ENCODE data around the gene CELF5.
"Not testable (repeated sequence)": the region's sequence is repeated elsewhere in the genome, so short reads cannot be mapped to it uniquely, and the experiment has no call there.

CELF5 gene

DNA sequence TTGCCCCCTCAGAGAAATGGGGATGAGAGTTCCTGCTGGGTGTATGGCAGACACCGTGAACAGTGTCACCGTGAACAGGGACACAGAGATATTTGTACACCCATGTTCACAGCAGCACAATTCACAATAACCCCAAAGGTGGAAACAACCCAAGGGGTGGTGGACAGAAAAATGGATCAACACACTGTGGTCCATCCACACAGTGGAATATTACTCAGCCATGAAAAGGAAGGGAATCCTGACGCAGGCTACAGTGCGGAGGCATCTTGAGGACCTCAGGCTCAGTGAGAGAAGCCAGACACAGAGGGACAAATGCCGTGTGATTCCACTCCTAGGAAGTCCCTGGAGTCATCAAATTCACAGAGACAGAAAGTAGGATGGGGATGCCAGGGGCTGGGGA, 7.6 kb upstream of the CELF5 start:
- Mint-ChIP-seq H3K27me3 (no peaks in the 10 kb centered on the region), H3K27ac (no peak overlapping the region), H3K36me3 (no peaks in the 10 kb centered on the region), H3K9me3 (no peaks in the 10 kb centered on the region), H3K4me3 (no peak overlapping the region), H3K4me1 (no peaks in the 10 kb centered on the region)

DNA sequence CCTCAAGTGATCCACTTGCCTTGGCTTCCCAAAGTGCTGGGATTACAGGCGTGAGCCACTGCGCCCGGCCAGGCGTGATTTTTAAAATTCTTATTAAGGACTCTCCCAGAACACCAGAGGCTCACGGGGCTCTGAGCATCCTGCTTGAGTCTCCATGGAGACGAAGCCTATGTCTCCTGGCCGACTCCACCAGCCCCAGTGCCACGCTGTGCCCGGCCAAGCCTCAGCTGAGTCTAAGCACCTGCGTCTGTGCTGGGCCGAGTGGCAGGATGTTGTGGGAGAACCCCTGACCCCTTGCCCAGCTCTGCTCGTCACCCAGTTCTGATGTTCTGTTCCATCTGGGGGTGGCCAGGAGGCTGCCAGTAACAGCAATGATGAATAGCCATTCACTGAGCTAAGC, 3.9 kb upstream of the CELF5 start:
- no peaks in the 10 kb centered on the region for H3K9me3 Mint-ChIP-seq
- no peaks in the 10 kb centered on the region for H3K36me3 Mint-ChIP-seq
- no peaks in the 10 kb centered on the region for H3K4me1 Mint-ChIP-seq
- H3K27ac Mint-ChIP-seq: no peak overlapping the region
- H3K4me3 Mint-ChIP-seq: no peak overlapping the region
- H3K27me3 Mint-ChIP-seq: no peaks in the 10 kb centered on the region

DNA sequence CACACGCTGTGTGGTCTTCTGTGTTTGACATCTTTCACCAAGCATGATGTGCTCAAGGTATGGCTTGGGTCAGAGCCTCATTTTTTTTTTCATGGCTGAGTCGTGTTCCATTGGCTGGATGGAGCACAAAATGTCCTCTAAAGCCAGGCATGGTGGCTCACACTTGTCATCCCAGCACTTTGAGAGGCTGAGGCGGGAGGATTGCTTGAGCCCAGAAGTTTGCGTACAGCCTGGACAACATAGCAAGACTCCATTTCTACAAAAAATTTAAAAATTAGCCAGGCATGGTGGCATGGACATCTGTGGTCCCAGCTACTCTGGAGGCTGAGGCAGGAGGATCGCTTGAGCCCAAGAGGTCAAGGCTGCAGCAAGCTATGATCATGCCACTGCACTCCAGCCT, 2.9 kb upstream of the CELF5 start:
- not testable (repeated sequence) for H3K4me1 Mint-ChIP-seq, H3K27me3 Mint-ChIP-seq, H3K4me3 Mint-ChIP-seq, H3K36me3 Mint-ChIP-seq, H3K27ac Mint-ChIP-seq, H3K9me3 Mint-ChIP-seq

DNA sequence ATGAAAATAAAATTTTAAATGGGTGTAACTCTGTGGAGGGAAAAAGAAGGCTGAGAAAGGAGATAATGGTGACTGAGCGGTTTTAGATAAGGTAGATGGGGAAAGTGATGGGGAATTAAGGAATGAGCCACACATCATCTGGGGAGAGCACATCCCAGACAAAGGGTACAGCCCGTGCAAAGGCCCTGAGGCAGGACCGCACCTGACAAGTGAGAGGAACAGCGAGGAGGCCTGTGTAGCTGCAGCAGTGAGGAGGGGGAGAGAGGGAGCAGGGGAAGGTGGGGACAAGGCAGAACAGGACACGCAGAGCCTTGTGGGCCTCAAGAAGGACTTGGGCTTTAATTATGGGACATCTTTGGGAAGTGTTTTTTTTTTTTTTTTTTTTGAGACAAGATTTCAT, 1.8 kb upstream of the CELF5 start:
- Mint-ChIP-seq H3K4me3 (no peak overlapping the region), H3K9me3 (no peaks in the 10 kb centered on the region), H3K27me3 (peaks cover 4% of the 10 kb centered on the region), H3K36me3 (no peaks in the 10 kb centered on the region), H3K4me1 (no peaks in the 10 kb centered on the region), H3K27ac (no peak overlapping the region)

DNA sequence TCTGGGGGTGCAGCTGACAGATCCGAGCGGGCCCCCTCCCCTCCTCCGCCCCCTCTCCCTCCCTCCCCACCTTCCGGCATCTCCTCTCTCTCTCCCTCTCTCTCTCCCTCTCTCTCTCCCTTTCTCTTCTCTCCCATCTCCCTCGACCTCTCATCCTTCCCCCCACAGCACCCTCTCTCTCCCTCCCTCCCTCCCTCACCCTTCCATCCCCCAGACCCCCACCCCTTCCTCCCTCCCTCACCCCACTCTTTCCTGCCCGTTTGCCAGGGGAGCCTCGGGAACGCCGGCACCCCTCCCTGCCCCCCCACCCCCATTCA, 666 bp downstream of the CELF5 start:
- Mint-ChIP-seq H3K36me3 (no peaks in the 10 kb centered on the region), H3K9me3 (no peaks in the 10 kb centered on the region), H3K27ac (no peak overlapping the region), H3K4me3 (no peak overlapping the region), H3K27me3 (peaks cover 11% of the 10 kb centered on the region), H3K4me1 (peaks cover 4% of the 10 kb centered on the region)

DNA sequence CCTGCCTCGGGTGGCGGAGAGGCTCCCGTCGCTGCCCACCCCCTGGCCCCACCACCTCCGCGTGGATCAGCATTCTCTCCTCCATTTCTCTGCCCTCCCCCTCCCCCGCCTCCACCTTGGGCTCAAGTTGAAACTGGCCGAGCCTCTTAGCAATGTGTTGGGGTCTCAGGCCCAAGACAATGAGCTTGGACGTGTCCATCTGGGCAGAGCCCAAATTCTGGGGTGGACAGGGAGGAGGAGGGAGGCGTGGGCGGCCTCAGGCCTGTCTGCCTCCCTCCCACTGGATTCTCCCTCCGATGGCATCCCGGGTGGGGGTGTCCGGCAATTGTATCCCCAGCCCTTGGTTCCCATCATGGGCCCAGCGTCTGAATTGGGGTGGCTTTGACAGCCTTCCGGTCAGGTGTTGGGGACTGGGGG, 1.2 kb downstream of the CELF5 start:
- H3K27me3 Mint-ChIP-seq: peaks cover 11% of the 10 kb centered on the region
- H3K9me3 Mint-ChIP-seq: no peaks in the 10 kb centered on the region
- no peak overlapping the region for H3K27ac Mint-ChIP-seq
- H3K4me1 Mint-ChIP-seq: peaks cover 4% of the 10 kb centered on the region
- no peaks in the 10 kb centered on the region for H3K36me3 Mint-ChIP-seq
- H3K4me3 Mint-ChIP-seq: no peak overlapping the region

DNA sequence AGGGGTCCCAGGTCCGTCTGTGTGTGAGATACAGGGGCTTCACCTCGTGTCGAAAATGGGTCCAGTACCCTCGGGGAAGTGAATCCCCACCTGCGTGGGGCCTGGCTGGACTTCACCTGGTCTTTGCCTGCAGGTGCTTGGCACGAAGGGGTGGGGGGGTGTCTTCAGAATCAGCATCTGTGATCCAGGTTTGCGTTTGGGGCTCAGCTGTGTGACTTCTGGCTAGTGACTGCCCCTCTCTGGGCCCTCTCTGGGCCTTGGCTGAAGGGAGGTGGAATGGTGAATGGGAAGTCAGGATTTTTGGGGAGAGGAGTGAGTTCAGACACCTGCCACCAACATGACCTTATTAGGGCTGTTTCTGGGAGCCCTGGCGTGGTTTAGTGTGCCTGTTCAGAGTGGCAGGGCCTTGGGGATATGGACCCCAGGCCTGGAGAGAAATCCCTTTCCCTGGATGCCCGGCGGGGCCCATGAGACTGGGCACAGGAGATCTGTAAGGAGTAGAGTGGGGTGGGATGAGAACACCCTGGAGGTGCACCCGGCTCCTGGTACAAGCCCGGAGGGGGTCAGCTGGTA, 2.7 kb downstream of the CELF5 start:
- Mint-ChIP-seq H3K36me3 (no peaks in the 10 kb centered on the region), H3K27me3 (peaks cover 11% of the 10 kb centered on the region), H3K4me3 (no peak overlapping the region), H3K27ac (no peak overlapping the region), H3K9me3 (no peaks in the 10 kb centered on the region), H3K4me1 (peaks cover 4% of the 10 kb centered on the region)

DNA sequence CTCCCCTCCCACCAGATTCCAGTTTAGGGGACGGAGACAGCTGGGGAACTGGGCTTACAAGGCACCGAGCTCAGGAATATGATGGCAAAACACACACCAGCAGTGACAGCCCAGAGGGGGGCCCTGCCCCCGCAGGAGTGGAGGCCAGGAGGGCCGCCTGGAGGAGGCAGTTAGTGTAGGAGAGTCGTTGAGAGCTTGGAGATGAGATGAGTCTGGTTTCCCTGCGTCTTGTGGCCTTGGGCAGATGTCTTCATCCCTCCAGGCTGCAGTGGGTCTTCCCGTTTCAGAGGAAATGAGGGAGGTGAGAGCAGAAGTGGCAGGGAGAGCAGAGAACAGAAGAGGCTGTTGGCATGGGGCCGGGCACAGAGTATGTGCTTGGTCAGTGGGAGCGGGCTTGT, 4.9 kb downstream of the CELF5 start:
- peaks cover 4% of the 10 kb centered on the region for H3K4me1 Mint-ChIP-seq
- no peaks in the 10 kb centered on the region for H3K36me3 Mint-ChIP-seq
- H3K9me3 Mint-ChIP-seq: no peaks in the 10 kb centered on the region
- H3K27ac Mint-ChIP-seq: no peak overlapping the region
- H3K4me3 Mint-ChIP-seq: no peak overlapping the region
- peaks cover 14% of the 10 kb centered on the region for H3K27me3 Mint-ChIP-seq

DNA sequence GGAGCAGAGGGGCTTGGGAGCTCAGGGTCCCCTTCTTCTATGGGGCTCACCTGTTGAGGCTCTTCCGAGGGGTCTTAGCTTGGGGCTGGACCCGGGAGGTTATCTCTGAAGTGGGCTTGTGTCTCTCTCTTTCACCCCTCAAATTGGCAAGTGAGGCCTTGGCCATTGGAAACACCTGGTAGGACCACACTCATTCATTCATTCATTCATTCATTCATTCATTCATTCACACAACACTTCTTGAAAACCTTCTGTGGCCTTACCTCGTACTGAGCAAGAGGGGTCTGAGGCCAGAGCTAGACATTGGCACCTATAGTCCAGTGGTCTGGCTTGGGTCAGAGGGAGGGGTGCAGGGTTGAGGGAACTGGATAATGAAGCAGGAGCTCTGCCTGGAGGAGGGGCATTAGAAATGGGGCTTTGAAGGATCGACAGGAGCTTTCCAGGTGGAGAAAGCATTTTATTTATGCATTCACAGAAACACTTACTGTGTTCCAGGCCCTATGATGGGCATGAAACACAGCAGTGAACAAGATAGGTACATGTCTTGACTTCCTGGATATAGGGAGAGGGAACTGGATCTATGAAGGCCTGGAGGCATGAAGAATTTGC, 5.5 kb downstream of the CELF5 start:
- peaks cover 4% of the 10 kb centered on the region for H3K4me1 Mint-ChIP-seq
- no peaks in the 10 kb centered on the region for H3K9me3 Mint-ChIP-seq
- no peak overlapping the region for H3K27ac Mint-ChIP-seq
- no peak overlapping the region for H3K4me3 Mint-ChIP-seq
- H3K27me3 Mint-ChIP-seq: peaks cover 14% of the 10 kb centered on the region
- H3K36me3 Mint-ChIP-seq: no peaks in the 10 kb centered on the region

DNA sequence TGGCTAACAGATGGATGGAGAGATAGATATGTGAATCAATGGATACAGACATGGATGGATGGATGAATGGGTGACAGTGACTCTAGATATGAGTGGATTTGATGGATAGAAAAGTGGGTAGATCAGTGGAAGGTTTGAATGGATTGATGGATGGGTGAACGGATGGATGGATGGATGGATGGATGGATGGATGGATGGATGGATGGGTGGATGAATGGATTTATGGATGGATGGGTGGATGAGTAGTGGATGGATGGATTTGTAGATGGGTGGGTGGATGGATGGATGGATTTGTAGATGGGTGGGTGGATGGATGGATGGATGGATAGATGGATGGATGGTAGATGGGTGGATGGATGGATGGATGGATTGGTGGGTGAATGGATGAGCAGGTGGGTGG, 6.8 kb downstream of the CELF5 start:
- Mint-ChIP-seq H3K27ac (no peak overlapping the region), H3K27me3 (peaks cover 14% of the 10 kb centered on the region), H3K4me1 (peaks cover 4% of the 10 kb centered on the region), H3K4me3 (no peak overlapping the region), H3K36me3 (no peaks in the 10 kb centered on the region), H3K9me3 (no peaks in the 10 kb centered on the region)

DNA sequence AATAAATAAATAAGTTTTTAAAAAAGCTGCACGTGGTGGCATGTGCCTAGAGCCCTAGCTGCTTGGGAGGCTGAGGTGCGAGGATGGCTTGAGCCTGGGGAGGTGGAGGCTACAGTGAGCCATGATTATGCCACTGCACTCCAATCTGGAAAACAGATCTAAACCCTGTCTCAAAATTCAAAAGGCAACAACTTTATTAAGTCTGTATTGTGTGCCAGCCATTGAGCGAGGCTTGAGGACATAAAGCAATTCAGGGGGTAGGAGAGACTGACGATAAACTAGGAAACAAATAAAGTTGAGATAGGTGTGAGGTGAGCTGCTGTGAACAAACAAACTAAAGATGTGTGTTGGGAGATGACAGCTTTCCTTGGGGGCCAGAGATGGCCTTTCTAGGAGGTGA, 8.7 kb downstream of the CELF5 start:
- no peaks in the 10 kb centered on the region for H3K9me3 Mint-ChIP-seq
- peaks cover under 1% of the 10 kb centered on the region for H3K4me1 Mint-ChIP-seq
- H3K27ac Mint-ChIP-seq: no peak overlapping the region
- no peaks in the 10 kb centered on the region for H3K36me3 Mint-ChIP-seq
- peaks cover 8% of the 10 kb centered on the region for H3K27me3 Mint-ChIP-seq
- H3K4me3 Mint-ChIP-seq: no peak overlapping the region

DNA sequence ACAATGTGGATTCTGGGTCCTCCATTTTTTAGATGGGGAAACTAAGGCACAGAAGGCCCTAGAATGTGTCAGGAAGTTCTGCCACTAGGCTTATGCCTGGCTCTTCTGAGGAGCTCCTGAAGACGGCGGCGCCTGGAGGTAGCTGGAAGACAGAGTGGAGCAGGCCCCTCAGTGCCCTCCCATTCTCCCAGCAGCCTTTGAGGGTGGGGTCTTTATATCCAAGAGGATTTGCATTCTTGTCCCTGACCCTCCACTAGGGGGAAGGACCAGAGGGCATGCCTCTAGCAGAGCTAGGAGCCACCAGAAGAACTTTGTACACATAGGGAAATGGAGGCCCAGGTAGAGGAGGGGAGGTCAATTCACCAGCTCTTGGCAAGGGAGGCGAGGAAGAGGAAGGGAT, 9.4 kb downstream of the CELF5 start:
- Mint-ChIP-seq H3K36me3 (no peaks in the 10 kb centered on the region), H3K9me3 (no peaks in the 10 kb centered on the region), H3K4me1 (no peaks in the 10 kb centered on the region), H3K4me3 (no peak overlapping the region), H3K27ac (no peak overlapping the region), H3K27me3 (peaks cover 8% of the 10 kb centered on the region)

DNA sequence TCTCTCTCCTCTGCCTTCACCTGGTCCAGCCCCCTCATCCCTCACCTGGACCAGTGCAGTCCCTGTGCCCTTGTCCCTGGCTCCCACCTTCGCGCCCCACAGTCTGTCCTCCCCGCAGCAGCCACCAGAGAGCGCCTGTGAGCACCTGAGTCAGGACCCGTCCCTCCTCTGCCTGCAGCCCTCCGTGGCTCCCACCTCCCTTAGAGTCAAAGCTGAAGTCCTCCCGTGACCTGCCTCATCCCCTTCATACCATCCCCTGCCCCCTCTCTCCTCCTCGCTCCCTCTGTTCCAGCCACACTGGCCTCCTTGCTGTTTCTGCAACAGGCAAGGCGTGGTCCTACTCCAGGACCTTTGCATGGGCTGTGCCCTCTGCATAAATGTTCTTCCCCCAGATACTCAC, 10.3 kb downstream of the CELF5 start:
- Mint-ChIP-seq H3K27ac (no peak overlapping the region), H3K9me3 (no peaks in the 10 kb centered on the region), H3K36me3 (no peaks in the 10 kb centered on the region), H3K4me1 (no peaks in the 10 kb centered on the region), H3K27me3 (peaks cover 4% of the 10 kb centered on the region), H3K4me3 (no peak overlapping the region)

DNA sequence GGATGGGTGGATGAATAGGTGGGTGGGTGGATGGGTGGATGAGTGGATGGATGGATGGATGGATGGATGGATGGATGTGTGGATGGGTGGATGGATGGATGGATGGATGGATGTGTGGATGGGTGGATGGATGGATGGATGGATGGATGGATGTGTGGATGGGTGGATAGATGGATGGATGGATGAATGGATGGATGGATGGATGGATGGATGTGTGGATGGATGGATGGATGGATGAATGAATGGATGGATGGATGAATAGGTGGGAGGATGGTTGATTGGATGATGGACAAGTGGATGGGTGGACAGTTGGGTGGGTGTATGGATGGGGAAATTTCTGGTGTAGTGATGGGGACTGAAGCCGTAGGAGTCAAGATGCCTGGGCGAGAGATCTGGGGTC, 11.1 kb downstream of the CELF5 start:
- H3K4me3 Mint-ChIP-seq, H3K4me1 Mint-ChIP-seq, H3K27me3 Mint-ChIP-seq: not testable (repeated sequence)

DNA sequence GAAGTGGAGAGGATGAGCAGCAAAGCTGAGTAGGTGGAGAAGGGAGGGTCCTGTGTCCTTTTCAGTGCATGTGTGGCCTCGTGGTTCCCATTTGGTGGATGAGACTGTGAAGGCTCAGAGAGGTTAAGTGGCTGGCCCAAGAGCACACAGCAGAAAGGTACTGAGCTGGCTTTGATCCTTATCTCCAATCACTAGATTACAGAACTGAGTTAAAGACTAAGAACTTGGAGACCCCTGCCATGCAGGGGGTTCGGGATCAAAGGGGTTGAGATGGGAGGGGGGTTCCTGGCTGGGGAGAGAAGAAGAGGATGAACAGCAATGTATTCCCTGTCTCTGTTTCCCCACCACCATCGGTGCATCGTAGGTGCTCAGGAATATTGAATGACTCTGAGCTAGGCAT, 11.8 kb downstream of the CELF5 start:
- Mint-ChIP-seq H3K27ac (no peak overlapping the region), H3K4me1 (no peaks in the 10 kb centered on the region), H3K4me3 (no peak overlapping the region), H3K9me3 (no peaks in the 10 kb centered on the region), H3K36me3 (no peaks in the 10 kb centered on the region), H3K27me3 (peaks cover 4% of the 10 kb centered on the region)

More for the DNA sequence above, 11.1 kb downstream of the CELF5 start:
- not testable (repeated sequence) for H3K36me3 Mint-ChIP-seq, H3K27ac Mint-ChIP-seq, H3K9me3 Mint-ChIP-seq

DNA sequence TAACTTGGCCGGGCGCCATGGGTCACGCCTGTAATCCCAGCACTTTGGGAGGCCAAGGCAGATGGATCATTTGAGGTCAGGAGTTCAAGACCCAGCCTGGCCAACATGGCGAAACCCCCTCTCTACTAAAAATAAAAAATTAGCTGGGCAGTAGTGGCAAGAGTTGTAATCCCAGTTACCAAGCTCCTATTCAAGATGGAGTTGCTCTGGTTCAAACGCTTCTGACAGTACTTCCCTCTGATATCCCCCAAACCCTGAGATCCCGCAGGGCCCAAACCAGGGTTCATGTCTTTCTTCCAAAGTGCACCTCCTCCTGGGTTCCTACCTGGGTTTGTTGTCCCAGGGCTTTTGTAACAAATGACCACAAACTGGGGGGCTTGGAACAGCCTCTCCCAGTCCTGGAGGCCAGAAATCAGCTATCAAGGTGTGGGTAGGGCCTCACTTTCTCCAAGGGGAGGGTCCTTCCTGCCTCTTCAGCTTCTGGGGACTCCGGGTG, 13.7 kb downstream of the CELF5 start:
- no peaks in the 10 kb centered on the region for H3K4me1 Mint-ChIP-seq

DNA sequence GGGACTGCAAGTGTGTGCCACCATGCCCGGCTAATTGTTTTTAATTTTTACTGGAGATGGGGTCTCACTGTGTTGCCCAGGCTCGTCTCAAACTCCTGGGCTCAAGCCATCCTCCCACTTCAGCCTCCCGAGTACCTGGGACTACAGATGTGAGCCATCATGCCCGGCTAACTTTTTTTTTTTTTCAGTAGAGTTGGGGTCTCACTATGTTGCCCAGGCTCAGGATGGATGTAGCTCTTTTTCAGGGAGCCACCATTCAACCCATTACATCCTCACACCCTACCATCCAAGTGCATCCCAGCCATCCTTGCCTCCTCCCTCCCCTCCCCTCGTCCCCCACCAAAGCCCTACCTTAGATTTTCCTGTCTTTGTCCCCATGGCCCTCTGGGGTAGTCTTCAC, 14.9 kb downstream of the CELF5 start:
- Mint-ChIP-seq H3K27ac (no peak overlapping the region), H3K9me3 (no peaks in the 10 kb centered on the region)

More for the DNA sequence above, 13.7 kb downstream of the CELF5 start:
- Mint-ChIP-seq H3K36me3 (no peaks in the 10 kb centered on the region), H3K9me3 (no peaks in the 10 kb centered on the region), H3K27me3 (peaks cover 6% of the 10 kb centered on the region), H3K4me3 (no peak overlapping the region), H3K27ac (no peak overlapping the region)

More for the DNA sequence above, 14.9 kb downstream of the CELF5 start:
- Mint-ChIP-seq H3K36me3 (no peaks in the 10 kb centered on the region), H3K27me3 (peaks cover 3% of the 10 kb centered on the region), H3K4me3 (no peak overlapping the region), H3K4me1 (no peaks in the 10 kb centered on the region)
